HepG2 (cell line): ENCODE measurements around the gene ITSN2. TPM values are rescaled to one million over a fixed set of nuclear protein-coding genes. Genes with fewer than 3 reads are reported as not detected.

ENCODE experiments used
- ATF4 ChIP-seq, 2 experiments: fragments of 450-650 bp in 1 of 2; sonication (generic) in 1 of 2; formaldehyde crosslinking; IDR thresholded peaks; 2 replicates each; pipeline versions ENCODE4 v1.5.0 to v1.8.0; 2020 to 2022; ENCODE audit warnings: mild to moderate bottlenecking in 1 of 2, missing genetic modification reagents in 1 of 2
- CBX5 ChIP-seq: sonication (generic); formaldehyde crosslinking; IDR thresholded peaks from 2 replicates; pipeline ENCODE4 v1.4.0; 2020; ENCODE audit warnings: missing genetic modification reagents, borderline replicate concordance
- CEBPG ChIP-seq: IDR thresholded peaks from 2 replicates; pipeline ENCODE4 v1.6.1; 2016
- FOSL2 ChIP-seq: sonication (generic); formaldehyde crosslinking; IDR thresholded peaks from 2 replicates; pipeline ENCODE4 v1.4.0; 2020; ENCODE audit warnings: missing genetic modification reagents
- FOXA1 ChIP-seq, 2 experiments: fragments of 450-650 bp in 1 of 2; sonication (generic) in 1 of 2; formaldehyde crosslinking in 1 of 2; IDR thresholded peaks; 2 replicates each; pipeline versions ENCODE4 v1.4.0 to v1.6.1; 2016 to 2020; ENCODE audit warnings: missing genetic modification reagents in 1 of 2
- FOXA3 ChIP-seq: IDR thresholded peaks from 2 replicates; pipeline ENCODE4 v1.6.1; 2016; ENCODE audit warnings: missing genetic modification reagents, missing compliant biosample characterization
- FOXP4 ChIP-seq: sonication (generic); formaldehyde crosslinking; IDR thresholded peaks from 2 replicates; pipeline ENCODE4 v1.4.0; 2020; ENCODE audit warnings: missing genetic modification reagents
- GATAD2A ChIP-seq: IDR thresholded peaks from 2 replicates; pipeline ENCODE4 v1.6.1; 2016
- HMGXB4 ChIP-seq, 2 experiments: sonication (generic) in 1 of 2; formaldehyde crosslinking in 1 of 2; IDR thresholded peaks; 2 replicates each; pipeline versions ENCODE4 v1.4.0 to v1.6.1; 2018 to 2020; ENCODE audit warnings: missing genetic modification reagents in 2 of 2, borderline replicate concordance in 1 of 2, low read depth in 1 of 2, mild to moderate bottlenecking in 1 of 2, missing biosample characterization in 1 of 2
- IRF2 ChIP-seq: IDR thresholded peaks from 2 replicates; pipeline ENCODE4 v1.6.1; 2018; ENCODE audit warnings: missing genetic modification reagents, missing compliant biosample characterization
- KDM2A ChIP-seq: sonication (generic); formaldehyde crosslinking; IDR thresholded peaks from 2 replicates; pipeline ENCODE4 v1.4.0; 2020; ENCODE audit warnings: low read depth, missing genetic modification reagents, borderline replicate concordance
- KMT2A ChIP-seq: sonication (generic); formaldehyde crosslinking; IDR thresholded peaks from 2 replicates; pipeline ENCODE4 v1.4.0; 2020; ENCODE audit warnings: missing genetic modification reagents
- MAFG ChIP-seq: sonication (generic); formaldehyde crosslinking; IDR thresholded peaks from 2 replicates; pipeline ENCODE4 v1.5.1; 2020; ENCODE audit warnings: mild to moderate bottlenecking, missing genetic modification reagents
- MTF1 ChIP-seq: sonication (generic); formaldehyde crosslinking; IDR thresholded peaks from 2 replicates; pipeline ENCODE4 v1.5.0; 2020; ENCODE audit warnings: missing genetic modification reagents
- MXD4 ChIP-seq: IDR thresholded peaks from 2 replicates; pipeline ENCODE4 v1.6.1; 2016; ENCODE audit warnings: mild to moderate bottlenecking, missing biosample characterization, missing genetic modification reagents
- MXI1 ChIP-seq: IDR thresholded peaks from 3 replicates; pipeline ENCODE4 v1.6.1; 2012; ENCODE audit warnings: low read depth, low read length, inconsistent platforms, borderline replicate concordance
- POGK ChIP-seq: sonication (generic); formaldehyde crosslinking; conservative IDR thresholded peaks from 2 replicates; pipeline ENCODE4 v1.8.0; 2022; ENCODE audit warnings: mild to moderate bottlenecking, moderate library complexity, missing genetic modification reagents
- SALL1 ChIP-seq: sonication (generic); formaldehyde crosslinking; IDR thresholded peaks from 2 replicates; pipeline ENCODE4 v1.8.0; 2022; ENCODE audit warnings: mild to moderate bottlenecking, missing genetic modification reagents
- SAP130 ChIP-seq: IDR thresholded peaks from 2 replicates; pipeline ENCODE4 v1.6.1; 2016; ENCODE audit warnings: low read depth
- SKI ChIP-seq: fragments of 450-650 bp; IDR thresholded peaks from one replicate; pipeline ENCODE4 v1.6.1; 2018; ENCODE audit warnings: mild to moderate bottlenecking; ENCODE audit not compliant: partially characterized antibody
- SOX6 ChIP-seq, 2 experiments: fragments of 450-650 bp in 1 of 2; sonication (generic) in 1 of 2; formaldehyde crosslinking in 1 of 2; IDR thresholded peaks; 2 replicates each; pipeline versions ENCODE4 v1.4.0 to v1.6.1; 2017 to 2020; ENCODE audit warnings: antibody characterized with exemption in 1 of 2, mild to moderate bottlenecking in 1 of 2, missing genetic modification reagents in 1 of 2
- SP2 ChIP-seq: sonication (generic); formaldehyde crosslinking; IDR thresholded peaks from 2 replicates; pipeline ENCODE4 v1.5.1; 2020; ENCODE audit warnings: mild to moderate bottlenecking, missing genetic modification reagents
- THAP11 ChIP-seq: IDR thresholded peaks from 2 replicates; pipeline ENCODE4 v1.6.1; 2016; ENCODE audit warnings: missing biosample characterization, missing genetic modification reagents
- ZBTB21 ChIP-seq: sonication (generic); formaldehyde crosslinking; IDR thresholded peaks from 2 replicates; pipeline ENCODE4 v1.4.0; 2020; ENCODE audit warnings: missing genetic modification reagents
- ZFP90 ChIP-seq: sonication (generic); formaldehyde crosslinking; IDR thresholded peaks from 2 replicates; pipeline ENCODE4 v1.8.0; 2022; ENCODE audit warnings: missing genetic modification reagents, mild to moderate bottlenecking, inconsistent platforms, borderline replicate concordance
- ZNF564 ChIP-seq: sonication (generic); formaldehyde crosslinking; IDR thresholded peaks from 2 replicates; pipeline ENCODE4 v1.8.1; 2023; ENCODE audit warnings: mild to moderate bottlenecking, missing genetic modification reagents
- polyA plus RNA-seq, 8 experiments: library from polyadenylated mRNA; depleted of rRNA in 3 of 8; stranded (reverse) in 7 of 8; unstranded in 1 of 8; fragments of >200 nt; fragmentation: Illumina TruSeq in 4 of 8; extraction: Trizol in 4 of 8; gene quantifications; 2 replicates each; pipeline versions ENCODE4 v1.2.1 to v1.2.3, GENCODE V29; 2011 to 2016; ENCODE audit warnings: low read depth in 4 of 8, missing spikeins in 1 of 8, mixed read lengths in 1 of 8; ENCODE audit not compliant: insufficient read depth in 1 of 8
- total RNA-seq, 5 experiments: library from RNA; depleted of rRNA; stranded (reverse); fragments of >200 nt; fragmentation: Illumina TruSeq; extraction: Trizol; gene quantifications; 2 replicates each; pipeline ENCODE4 v1.2.3, GENCODE V29; 2016; ENCODE audit warnings: low read depth in 1 of 5

Gene ITSN2
- total and polyA plus RNA-seq, 2 of the 13 experiments (the other 11 are each of a cell fraction or from before 2014, with no cell fraction given): 26.0 to 26.6 TPM

GRCh38 chr2:24182507-24182906, 177.8 kb downstream of the ITSN2 start (continued):
- TF ChIP-seq HMGXB4 (CRISPR knock-in tag; IDR thresholded peaks at IDR 0.05; ENCODE audit: borderline replicate concordance in 1 of 2, low read depth in 1 of 2) (0 out of 4 replicates have a peak, but pooled peaks of 1 of the 2 experiments have one; percentile 16), ATF4 (CRISPR knock-in tag; IDR thresholded peaks at IDR 0.05) (peak; percentile 63 to 98; a peak in 2 of 4 replicates), KDM2A (CRISPR knock-in tag) (peak; percentile 26; the same call in 1 of the 2 replicates), IRF2 (CRISPR knock-in tag) (0 out of 2 replicates have a peak, but pooled peaks have one; percentile 25), MTF1 (CRISPR knock-in tag) (no peak), MAFG (no peak), FOSL2 (CRISPR knock-in tag) (peak; percentile 47), FOXP4 (CRISPR knock-in tag) (0 out of 2 replicates have a peak, but pooled peaks have one; percentile 1), CBX5 (0 out of 2 replicates have a peak, but pooled peaks have one; percentile 59), SAP130 (CRISPR knock-in tag) (0 out of 2 replicates have a peak, but pooled peaks have one; percentile 23), SP2 (CRISPR knock-in tag) (no peak), ZFP90 (CRISPR knock-in tag) (no peak), FOXA1 (IDR thresholded peaks at IDR 0.05) (no peak), FOXA1 (CRISPR knock-in tag; IDR thresholded peaks at IDR 0.05) (peak; percentile 43; the same call in 1 of the 2 replicates), GATAD2A (CRISPR knock-in tag) (peak; percentile 49; the same call in 1 of the 2 replicates), SOX6 (IDR thresholded peaks at IDR 0.05) (no peak), SOX6 (CRISPR knock-in tag; IDR thresholded peaks at IDR 0.05) (peak; percentile 66), MXD4 (CRISPR knock-in tag) (no peak), FOXA3 (peak; percentile 47), POGK (CRISPR knock-in tag) (peak; percentile 61; the same call in 1 of the 2 replicates), SKI (peak; percentile 32), ZNF564 (CRISPR knock-in tag) (no peak), KMT2A (CRISPR knock-in tag) (0 out of 2 replicates have a peak, but pooled peaks have one; percentile 25), CEBPG (peak; percentile 90), ZBTB21 (CRISPR knock-in tag) (no peak), SALL1 (peak; percentile 21; the same call in 1 of the 2 replicates), THAP11 (CRISPR knock-in tag) (peak; percentile 42; the same call in 1 of the 2 replicates), MXI1 (no peak)
